GM12875 (cell line): ENCODE measurements around the gene TCERG1L.

Experiments used
- H3K4me3 ChIP-seq: one replicate; pipeline ENCODE4 v1.5.1; 2011; ENCODE audit warnings: low read depth, low read length, control low read depth
- CTCF ChIP-seq: IDR thresholded peaks from 2 replicates; pipeline ENCODE4 v1.5.1; 2011; ENCODE audit warnings: low read depth, mild to moderate bottlenecking, control low read depth, inconsistent platforms, low read length, moderate library complexity, borderline replicate concordance; ENCODE audit not compliant: insufficient read depth

The TCERG1L gene

GRCh38 chr10:131055437-131055836, 256.1 kb downstream of the TCERG1L start:
- no peak for TF ChIP-seq CTCF
- no peak overlapping the region for H3K4me3 ChIP-seq

DNA sequence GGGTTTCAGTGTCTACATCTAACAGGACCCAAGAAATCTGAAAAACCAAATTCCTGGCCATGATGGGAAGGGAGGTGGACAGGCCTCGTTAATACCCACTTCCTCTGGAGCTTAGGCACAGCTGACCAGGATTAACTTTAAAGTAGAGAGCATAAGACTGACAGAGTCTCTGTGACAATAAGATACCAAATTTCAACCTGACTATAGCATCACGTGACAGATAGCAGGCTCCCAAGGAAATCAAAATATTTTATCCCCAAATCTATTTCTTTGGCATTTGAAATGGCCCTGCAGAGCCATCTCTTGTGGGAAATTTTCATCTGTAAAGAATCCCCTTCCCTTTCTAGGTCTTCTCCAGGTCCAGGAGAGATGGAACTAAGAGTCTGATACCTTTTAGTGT, 258.3 kb downstream of the TCERG1L start:
- no peak overlapping the region for H3K4me3 ChIP-seq
- TF ChIP-seq CTCF: no peak

DNA sequence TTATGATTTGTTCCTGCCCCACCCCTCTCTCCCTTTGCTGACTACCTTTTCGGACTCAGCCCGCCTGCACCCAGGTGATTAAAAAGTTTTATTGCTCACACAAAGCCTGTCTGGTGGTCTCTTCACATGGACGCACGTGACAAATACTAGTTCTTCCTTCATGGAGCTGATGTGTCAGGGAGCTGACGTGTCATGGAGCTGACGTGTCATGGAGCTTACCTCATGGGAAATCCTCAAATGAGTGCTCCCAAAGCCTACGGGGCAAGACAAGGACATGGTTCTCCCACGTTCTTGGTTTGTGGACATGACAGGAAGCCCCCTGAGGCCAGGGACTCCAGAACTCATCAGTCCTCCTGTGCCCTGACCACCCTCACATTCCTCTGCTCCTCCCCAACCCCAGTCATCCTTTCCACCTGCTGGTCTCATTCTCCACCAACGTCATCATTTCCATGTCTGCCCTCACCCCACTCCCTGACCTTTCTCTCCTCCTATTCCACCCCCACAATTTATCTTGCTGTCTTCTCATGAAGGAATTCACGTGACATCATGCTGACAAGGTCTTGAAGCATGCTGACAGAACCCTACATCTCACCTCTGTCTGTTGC, 261.3 kb downstream of the TCERG1L start:
- H3K4me3 ChIP-seq: no peak overlapping the region
- TF ChIP-seq CTCF: no peak

DNA sequence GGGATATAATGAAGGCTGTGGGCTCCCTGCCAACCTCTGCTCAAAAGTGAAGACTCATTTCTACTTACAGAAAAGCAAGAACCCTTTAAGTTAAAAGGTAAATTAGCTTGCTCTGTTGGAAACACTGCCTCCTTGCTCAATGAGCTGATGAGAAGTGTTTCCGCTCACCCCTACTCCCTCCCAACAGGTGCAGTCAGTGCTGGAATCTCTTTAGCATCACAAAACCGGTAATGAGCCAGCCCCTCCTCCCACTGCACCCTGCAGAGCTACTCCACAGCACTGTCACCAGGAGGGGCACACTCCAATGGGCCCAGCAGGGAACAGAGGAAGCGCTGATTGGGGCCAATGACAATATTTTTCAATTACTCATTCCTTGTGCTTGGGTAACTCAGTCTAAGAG, 262.5 kb downstream of the TCERG1L start:
- no peak overlapping the region for H3K4me3 ChIP-seq
- no peak for TF ChIP-seq CTCF

GRCh38 chr10:131048606-131049005, 262.9 kb downstream of the TCERG1L start:
- no peak overlapping the region for H3K4me3 ChIP-seq
- TF ChIP-seq CTCF: no peak

GRCh38 chr10:131047501-131047900, 264.0 kb downstream of the TCERG1L start:
- TF ChIP-seq CTCF: no peak
- no peak overlapping the region for H3K4me3 ChIP-seq

DNA sequence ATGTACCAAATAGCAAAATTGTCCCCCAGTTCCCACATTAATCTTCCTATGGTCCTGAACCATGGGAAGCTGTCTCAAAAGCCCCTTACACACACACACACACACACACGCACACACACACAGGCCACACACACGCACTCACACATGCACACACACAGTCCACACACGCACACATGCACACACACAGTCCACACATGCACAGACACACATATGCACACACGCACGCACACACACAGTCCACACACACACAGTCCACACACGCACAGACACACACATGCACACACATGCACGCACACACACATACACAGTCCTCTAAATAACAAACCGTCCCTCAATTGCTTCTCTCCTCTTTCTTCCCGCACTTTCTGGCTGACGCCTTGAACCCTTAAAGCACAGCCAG, 265.3 kb downstream of the TCERG1L start:
- no peak for TF ChIP-seq CTCF

More for the DNA sequence above, 265.3 kb downstream of the TCERG1L start:
- no peak overlapping the region for H3K4me3 ChIP-seq
